GM21576 (cell line): ENCODE measurements around the gene LYG2.
"Not testable (repeated sequence)": the region's sequence is repeated elsewhere in the genome, so short reads cannot be mapped to it uniquely, and the experiment has no call there.

Experiments used
- ATAC-seq: cut with Tn5 transposase; IDR thresholded peaks from one replicate; pipeline ENCODE4 v1.9.1; 2021; ENCODE audit warnings: mild to moderate bottlenecking, moderate library complexity; ENCODE audit not compliant: unreplicated experiment

LYG2 gene

DNA sequence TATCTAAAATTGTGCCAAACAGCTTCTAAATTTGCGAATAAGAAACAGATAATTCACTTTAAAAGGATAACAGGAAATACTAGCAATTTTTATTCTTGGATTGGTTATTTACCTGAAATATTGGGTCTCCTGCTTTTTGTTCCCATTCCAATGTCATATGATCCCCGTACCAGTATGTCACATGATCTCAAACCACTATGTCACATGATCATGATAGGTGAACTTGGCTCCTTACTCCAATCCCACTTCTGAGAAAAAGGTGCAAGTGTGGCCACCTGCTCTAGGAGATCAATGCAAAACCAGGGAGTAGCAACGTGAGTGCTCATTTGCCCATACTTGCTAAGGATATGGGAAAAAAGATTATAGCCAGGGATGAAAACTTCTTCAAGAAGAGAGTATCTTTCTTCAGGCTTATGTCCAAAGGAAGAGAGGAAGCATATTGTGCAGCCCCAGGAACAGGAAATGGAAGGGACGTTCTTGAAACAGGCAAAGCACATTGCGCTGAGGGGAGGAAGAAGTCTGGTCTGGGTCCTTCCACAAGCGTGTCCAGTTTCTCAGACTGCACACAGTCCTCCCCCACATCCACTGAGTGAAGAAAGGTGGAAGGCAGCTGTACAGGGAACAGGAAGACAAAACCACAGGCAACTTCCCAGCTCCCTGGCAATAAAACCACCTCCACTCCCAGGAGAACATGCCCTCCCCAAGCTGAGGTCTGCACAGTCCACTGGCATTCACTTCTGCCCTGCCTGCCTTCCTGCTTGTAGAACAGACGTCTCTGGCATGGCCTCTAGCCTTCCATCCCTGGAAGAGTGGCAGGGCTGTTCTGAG is at the start of gene LYG2:
Gene LYG2, minus strand, starts transcription at position 176 of the 828 bp plus-strand sequence. CDS start 1,406 bp downstream, outside the sequence.
- no peak for ATAC-seq

DNA sequence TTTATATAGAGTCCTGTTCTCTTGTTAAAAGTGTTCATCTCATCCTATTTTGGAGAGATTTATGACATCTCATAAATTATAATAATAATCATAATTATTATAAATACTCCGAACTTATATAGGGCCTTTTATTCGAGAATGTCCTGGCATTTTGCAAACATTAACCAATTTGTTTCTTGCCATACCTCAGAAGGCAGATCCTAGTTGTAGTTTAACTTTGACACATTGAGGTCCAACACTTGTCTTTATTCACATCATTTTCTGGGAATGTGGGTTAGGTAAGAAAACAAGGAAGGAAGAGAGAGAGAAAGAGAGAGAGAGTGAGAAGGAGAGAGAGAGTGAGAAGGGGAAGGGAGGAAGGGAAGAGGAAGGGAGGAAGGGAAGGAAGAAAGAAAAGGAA is 45.6 kb upstream of the LYG2 start, which contains the start of gene LYG1:
Gene LYG1, minus strand, starts transcription at position 101 of the 400 bp plus-strand sequence. CDS start 5,527 bp downstream, outside the sequence.
- ATAC-seq: not testable (repeated sequence)

GRCh38 chr2:99299580-99299979 is 44.1 kb upstream of the LYG2 start:
- no peak for ATAC-seq

DNA sequence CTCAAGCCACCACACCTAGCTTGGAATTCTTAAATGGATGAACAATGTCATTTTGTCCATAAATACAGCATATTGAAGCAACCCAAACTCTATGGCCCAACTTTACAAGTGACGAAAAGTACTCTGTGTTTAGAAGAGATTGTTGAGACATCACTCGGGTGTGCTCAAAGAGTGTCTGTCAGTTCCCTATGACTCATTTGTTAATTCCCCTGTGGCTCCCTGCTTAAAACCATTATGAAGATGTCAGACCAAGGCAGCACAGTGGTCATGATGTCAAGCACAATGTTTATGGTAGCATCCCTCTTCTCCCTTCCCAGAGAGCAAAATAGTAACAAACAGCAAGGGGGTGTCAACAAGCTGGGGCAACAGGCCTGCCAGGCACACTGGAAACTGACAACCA is 42.5 kb upstream of the LYG2 start:
- no peak for ATAC-seq

- no peak for ATAC-seq
Observed at GRCh38 chr2:99285526-99285925, 30.1 kb upstream of the LYG2 start.

DNA sequence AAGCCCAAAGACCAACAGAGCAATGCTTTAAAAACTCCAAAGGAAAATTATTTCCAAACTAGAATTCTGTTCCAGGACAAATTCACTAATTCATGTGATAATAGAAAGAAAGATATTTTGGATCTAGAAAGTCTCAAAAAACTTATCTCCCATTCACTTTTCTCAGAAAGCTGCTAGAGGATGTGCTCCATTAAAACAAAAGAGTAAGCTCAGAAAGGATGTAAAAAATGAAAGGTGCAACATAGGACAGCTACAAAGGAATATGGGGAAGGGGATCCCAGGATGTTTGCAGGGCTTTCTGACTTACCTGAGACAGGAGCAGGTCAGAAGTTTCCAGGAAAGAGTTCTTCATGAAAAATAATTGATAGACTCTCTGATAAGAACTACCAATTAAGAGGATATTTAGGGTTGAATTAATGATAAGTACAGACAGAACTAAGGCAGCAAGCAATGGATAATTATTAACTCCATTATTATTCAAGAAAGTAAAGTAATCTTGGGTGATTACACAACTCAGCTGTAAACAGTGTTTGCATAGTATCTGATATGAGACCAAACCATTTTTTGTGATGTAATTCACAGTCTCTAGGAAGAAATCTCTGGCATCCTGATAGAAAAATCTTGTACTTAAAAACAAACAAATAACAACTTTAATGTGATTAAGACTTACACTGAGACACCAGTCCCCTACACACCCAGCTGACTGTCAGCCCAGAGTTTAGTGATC is 24.7 kb upstream of the LYG2 start:
- no peak for ATAC-seq

GRCh38 chr2:99278793-99279291 is 23.4 kb upstream of the LYG2 start:
- ATAC-seq: no peak

- ATAC-seq: not testable (repeated sequence)
Observed at GRCh38 chr2:99278195-99278765, 22.8 kb upstream of the LYG2 start.

- ATAC-seq: no peak
Observed at GRCh38 chr2:99275882-99276281, 20.4 kb upstream of the LYG2 start.

- no peak for ATAC-seq
Observed at GRCh38 chr2:99261242-99261641, 5.8 kb upstream of the LYG2 start.

DNA sequence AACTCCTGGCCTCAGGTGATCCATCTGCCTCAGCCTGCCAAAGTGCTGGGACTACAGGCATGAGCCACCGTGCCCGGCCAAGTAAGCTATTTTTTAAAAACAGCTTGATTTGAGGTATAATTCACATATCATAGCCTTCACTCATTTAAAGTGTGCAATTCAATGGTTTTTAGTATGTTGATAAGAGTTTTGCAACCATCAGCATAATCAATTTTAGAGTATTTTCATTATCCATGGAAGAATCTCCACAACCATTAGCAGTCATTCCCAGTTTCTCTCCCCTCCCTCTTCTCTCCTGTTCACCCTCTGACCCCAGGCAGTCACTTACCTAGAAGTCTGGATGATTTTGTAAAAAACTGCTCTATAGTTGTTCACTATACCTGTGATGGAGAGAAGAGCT is 4.7 kb upstream of the LYG2 start:
- ATAC-seq: no peak

DNA sequence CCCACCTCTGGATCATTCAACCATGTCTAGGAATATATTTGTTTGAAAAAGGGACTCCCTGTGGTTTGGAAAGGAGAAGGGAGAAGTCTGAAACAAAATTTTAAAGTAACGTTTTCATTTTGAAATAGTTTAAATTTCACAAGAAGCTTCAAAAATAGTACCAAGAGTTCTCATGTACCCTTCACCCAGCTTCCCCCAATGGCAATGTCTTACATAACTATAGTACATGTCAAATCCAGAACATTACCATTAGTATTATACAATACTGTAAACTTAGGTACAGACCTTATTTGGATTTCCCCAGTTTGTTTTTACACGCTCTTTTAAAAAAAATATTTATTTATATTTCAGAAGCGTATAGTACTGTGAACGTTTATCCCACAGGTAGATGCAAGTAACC is 4.0 kb upstream of the LYG2 start:
- ATAC-seq: no peak

DNA sequence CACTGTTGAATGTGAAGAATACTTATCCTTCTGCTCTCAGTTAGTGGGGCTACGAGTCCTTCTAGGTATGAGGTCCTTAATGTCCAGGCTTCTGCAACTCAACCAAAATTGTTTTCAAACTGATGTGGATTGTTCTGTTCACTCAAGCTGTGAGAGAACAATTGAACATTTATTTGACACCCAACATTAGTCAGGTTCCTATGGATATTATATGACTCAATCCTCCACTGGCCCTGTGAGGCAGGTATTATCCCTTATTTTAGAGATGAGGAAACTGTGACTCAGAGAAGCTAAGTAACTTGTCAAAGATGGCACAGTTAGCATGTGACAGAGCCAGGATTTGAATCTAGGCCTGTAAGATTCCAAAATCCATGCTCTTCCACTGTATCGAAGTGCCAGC is 1.2 kb upstream of the LYG2 start:
- no peak for ATAC-seq

DNA sequence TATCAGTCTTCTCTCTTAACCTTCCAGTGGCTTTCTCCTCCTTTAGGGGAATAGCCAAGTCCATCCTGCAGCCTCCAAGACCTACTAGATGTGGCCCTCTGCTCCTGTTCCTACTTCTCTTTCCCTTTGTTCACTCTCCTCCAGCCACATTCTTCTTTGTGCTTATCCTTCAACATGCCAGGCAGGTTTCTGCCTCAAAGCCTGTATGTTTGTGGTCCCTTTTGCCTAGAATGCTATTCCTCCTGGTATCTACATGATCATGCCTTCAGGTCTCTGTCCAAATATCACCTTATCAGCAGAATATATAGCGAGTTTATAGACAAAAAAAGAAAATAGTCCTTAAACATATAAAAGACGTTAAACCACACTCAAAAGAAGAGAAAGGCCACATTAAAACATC is 5.5 kb downstream of the LYG2 start:
- no peak for ATAC-seq

DNA sequence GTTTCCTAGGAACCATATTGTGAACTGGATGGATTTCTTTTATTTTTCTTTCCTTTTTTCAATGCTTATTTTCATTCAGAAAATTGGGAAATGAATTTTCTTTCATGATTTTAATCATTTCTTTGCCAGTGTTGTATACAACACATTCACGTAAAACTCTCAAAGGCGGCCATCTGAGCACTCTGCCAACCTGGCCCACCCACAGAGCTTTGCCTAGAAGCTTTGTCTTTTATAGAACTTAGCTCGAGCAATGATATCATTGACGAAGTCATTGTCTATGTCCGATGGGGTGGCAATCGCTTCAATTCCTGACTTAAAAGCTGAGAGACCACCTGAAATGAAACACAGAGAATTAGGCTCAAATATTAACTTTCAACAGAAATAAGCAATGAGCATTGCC is 13.3 kb downstream of the LYG2 start:
- no peak for ATAC-seq

DNA sequence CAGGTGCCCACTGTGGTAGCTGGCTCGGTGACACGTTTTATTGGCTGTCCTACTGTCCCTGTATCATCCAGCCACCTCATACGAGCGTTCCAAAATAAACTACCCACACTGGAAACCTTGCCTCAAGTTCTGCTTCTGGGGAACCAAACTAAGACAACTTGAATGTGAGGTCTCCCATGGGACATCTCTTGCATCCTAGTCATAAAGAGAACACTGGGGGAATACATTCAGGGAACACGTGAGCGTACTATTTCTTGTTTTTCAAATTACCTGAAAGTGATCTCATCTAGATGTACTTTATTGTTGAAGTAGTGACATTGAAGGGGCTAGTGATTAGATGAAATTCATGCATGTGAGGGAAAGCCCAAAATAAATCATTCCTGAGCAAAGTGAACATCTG is 15.0 kb downstream of the LYG2 start:
- no peak for ATAC-seq

- no peak for ATAC-seq
Observed at GRCh38 chr2:99238599-99238998, 16.9 kb downstream of the LYG2 start.

DNA sequence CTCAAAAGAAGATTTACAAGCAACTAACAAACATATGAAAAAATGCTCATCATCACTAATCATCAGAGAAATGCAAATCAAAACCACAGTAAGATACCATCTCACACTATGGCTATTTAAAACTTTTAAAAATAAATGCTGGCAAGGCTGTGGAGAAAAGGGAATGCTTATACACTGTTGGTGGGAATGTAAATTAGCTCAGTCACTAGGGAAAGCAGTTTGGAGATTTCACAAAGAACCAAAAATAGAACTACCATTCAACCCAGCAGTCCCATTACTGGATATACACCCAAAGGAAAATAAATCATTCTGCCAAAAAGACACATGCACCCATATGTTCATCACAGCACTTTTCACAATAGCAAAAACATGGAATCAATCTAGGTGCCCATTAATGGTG is 22.3 kb downstream of the LYG2 start:
- ATAC-seq: not testable (repeated sequence)

DNA sequence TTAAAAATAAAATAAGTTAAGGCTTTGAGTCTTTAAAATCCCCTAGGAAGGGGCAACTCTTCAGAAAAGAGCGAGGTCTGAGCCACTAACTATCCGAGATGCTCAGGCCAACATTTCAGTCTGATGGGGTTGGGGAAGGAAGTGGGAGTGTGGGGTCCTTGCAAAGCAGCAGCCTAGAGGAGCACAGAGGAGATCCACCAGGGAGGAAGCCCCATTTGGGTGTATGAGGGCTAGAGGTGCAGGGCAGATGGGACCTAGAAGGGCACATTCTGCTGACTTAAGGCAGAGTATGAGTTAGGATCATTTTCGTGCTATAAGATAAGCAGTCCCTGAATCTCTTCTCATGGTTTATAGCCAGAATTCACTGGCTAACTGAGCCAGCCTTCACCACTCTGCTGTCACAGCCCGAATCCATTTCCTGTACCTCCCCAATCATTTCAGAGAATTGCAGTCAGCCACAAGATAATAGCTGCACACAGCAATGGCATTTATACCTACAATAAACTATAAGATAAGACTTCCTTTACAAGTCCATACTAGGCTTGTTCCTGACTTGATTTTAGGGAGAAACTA is 37.5 kb downstream of the LYG2 start:
- ATAC-seq: no peak

DNA sequence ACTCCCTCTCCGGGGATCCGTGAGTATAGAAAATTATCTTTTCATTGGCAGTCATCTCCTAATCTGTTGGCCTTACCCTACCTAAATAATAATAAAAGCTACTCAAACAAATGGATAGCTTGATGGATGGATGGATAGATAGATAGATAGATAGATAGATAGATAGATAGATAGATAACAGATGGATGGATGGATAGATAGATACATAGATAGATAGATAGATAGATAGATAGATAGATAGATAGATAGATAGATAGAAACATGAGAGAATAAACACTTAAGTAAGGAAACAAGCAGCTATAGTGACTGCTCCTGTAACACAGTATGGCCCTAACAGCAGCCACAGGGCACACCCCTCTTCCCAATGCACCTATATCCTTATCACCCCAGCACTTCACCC is 39.4 kb downstream of the LYG2 start:
- no peak for ATAC-seq

DNA sequence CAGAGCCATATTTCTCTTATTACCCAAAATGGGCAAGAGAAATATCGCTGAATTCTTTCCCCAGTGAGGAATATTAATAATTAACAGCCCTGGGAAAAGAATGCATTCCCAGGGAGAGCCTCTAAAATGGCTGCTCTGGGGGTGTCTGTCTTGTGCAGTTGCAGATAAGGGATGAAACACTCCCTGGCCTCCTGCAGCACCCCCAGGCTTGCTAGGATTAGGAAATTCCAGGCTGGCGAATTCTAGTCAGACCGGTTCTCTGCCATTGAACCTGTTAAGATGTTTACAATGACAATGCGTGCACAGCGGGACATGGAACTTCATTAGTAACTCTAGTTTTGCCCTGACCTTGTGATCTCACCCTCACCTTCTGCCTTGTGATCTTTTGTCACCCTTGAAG is 50.0 kb downstream of the LYG2 start:
- ATAC-seq: no peak
